HepG2 (cell line): ENCODE results near the gene PRSS8. TPM values are rescaled to one million over a fixed set of nuclear protein-coding genes. Genes with fewer than 3 reads are reported as not detected.
A peak's percentile ranks its signal among the peaks of the same experiment; 100 is the strongest.

Source experiments
- AHR ChIP-seq: IDR thresholded peaks from 2 replicates; pipeline ENCODE4 v1.6.1; 2018; ENCODE audit warnings: missing genetic modification reagents, missing compliant biosample characterization
- BCL3 ChIP-seq: sonication (generic); formaldehyde crosslinking; IDR thresholded peaks from 2 replicates; pipeline ENCODE4 v1.5.1; 2020; ENCODE audit warnings: mild to moderate bottlenecking, missing genetic modification reagents, moderate library complexity
- FOXO1 ChIP-seq: sonication (generic); formaldehyde crosslinking; IDR thresholded peaks from 2 replicates; pipeline ENCODE4 v1.4.0; 2020; ENCODE audit warnings: missing genetic modification reagents
- KIAA2018 ChIP-seq: sonication (generic); formaldehyde crosslinking; IDR thresholded peaks from 2 replicates; pipeline ENCODE4 v1.5.0; 2020; ENCODE audit warnings: mild to moderate bottlenecking, missing genetic modification reagents, borderline replicate concordance
- KMT2A ChIP-seq: sonication (generic); formaldehyde crosslinking; IDR thresholded peaks from 2 replicates; pipeline ENCODE4 v1.4.0; 2020; ENCODE audit warnings: missing genetic modification reagents
- ONECUT2 ChIP-seq: sonication (generic); formaldehyde crosslinking; IDR thresholded peaks from 2 replicates; pipeline ENCODE4 v1.4.0; 2020; ENCODE audit warnings: missing genetic modification reagents
- RFXAP ChIP-seq: sonication (generic); formaldehyde crosslinking; IDR thresholded peaks from 2 replicates; pipeline ENCODE4 v1.4.0; 2020; ENCODE audit warnings: missing genetic modification reagents, borderline replicate concordance
- THRA ChIP-seq: sonication (generic); formaldehyde crosslinking; IDR thresholded peaks from 2 replicates; pipeline ENCODE4 v1.4.0; 2020; ENCODE audit warnings: missing genetic modification reagents, borderline replicate concordance
- ZMAT3 ChIP-seq: sonication (generic); formaldehyde crosslinking; conservative IDR thresholded peaks from 2 replicates; pipeline ENCODE4 v1.7.0; 2021; ENCODE audit warnings: missing genetic modification reagents
- ZNF234 ChIP-seq: sonication (generic); formaldehyde crosslinking; conservative IDR thresholded peaks from 2 replicates; pipeline ENCODE4 v1.5.1; 2020; ENCODE audit warnings: mild to moderate bottlenecking, missing genetic modification reagents
- ZNF709 ChIP-seq: sonication (generic); formaldehyde crosslinking; IDR thresholded peaks from 2 replicates; pipeline ENCODE4 v1.5.0; 2020; ENCODE audit warnings: mild to moderate bottlenecking, missing genetic modification reagents
- polyA plus RNA-seq, 8 experiments: library from polyadenylated mRNA; depleted of rRNA in 3 of 8; stranded (reverse) in 7 of 8; unstranded in 1 of 8; fragments of >200 nt; fragmentation: Illumina TruSeq in 4 of 8; extraction: Trizol in 4 of 8; gene quantifications; 2 replicates each; pipeline versions ENCODE4 v1.2.1 to v1.2.3, GENCODE V29; 2011 to 2016; ENCODE audit warnings: low read depth in 4 of 8, missing spikeins in 1 of 8, mixed read lengths in 1 of 8; ENCODE audit not compliant: insufficient read depth in 1 of 8
- total RNA-seq, 5 experiments: library from RNA; depleted of rRNA; stranded (reverse); fragments of >200 nt; fragmentation: Illumina TruSeq; extraction: Trizol; gene quantifications; 2 replicates each; pipeline ENCODE4 v1.2.3, GENCODE V29; 2016; ENCODE audit warnings: low read depth in 1 of 5
- TF ChIP-seq, protein P1 (sequence below): sonication (generic); formaldehyde crosslinking; IDR thresholded peaks from 2 replicates; pipeline ENCODE4 v1.5.0; 2020; ENCODE audit warnings: mild to moderate bottlenecking, missing genetic modification reagents
- TF ChIP-seq, protein P2 (sequence below): sonication (generic); formaldehyde crosslinking; IDR thresholded peaks from 2 replicates; pipeline ENCODE4 v1.4.0; 2020; ENCODE audit warnings: missing genetic modification reagents, borderline replicate concordance

The PRSS8 gene
- total and polyA plus RNA-seq, 2 of the 13 experiments (the other 11 are each of a cell fraction or from before 2014, with no cell fraction given) = 2.6 to 7.2 TPM

GRCh38 chr16:31093132-31093703, 42.3 kb downstream of the PRSS8 start (continued):
- TF ChIP-seq BCL3 (CRISPR knock-in tag) (no peak), ZMAT3 (no peak), THRA (CRISPR knock-in tag) (no peak), ONECUT2 (CRISPR knock-in tag) (no peak), RFXAP (CRISPR knock-in tag) (no peak), FOXO1 (CRISPR knock-in tag) (0 out of 2 replicates have a peak, but pooled peaks have one; percentile 26), KIAA2018 (no peak), ZNF709 (no peak), AHR (CRISPR knock-in tag) (no peak), ZNF234 (CRISPR knock-in tag) (no peak), KMT2A (CRISPR knock-in tag) (peak; percentile 37; the same call in 1 of the 2 replicates)
- TF ChIP-seq, protein P1, sequence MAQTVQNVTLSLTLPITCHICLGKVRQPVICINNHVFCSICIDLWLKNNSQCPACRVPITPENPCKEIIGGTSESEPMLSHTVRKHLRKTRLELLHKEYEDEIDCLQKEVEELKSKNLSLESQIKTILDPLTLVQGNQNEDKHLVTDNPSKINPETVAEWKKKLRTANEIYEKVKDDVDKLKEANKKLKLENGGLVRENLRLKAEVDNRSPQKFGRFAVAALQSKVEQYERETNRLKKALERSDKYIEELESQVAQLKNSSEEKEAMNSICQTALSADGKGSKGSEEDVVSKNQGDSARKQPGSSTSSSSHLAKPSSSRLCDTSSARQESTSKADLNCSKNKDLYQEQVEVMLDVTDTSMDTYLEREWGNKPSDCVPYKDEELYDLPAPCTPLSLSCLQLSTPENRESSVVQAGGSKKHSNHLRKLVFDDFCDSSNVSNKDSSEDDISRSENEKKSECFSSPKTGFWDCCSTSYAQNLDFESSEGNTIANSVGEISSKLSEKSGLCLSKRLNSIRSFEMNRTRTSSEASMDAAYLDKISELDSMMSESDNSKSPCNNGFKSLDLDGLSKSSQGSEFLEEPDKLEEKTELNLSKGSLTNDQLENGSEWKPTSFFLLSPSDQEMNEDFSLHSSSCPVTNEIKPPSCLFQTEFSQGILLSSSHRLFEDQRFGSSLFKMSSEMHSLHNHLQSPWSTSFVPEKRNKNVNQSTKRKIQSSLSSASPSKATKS (CRISPR knock-in tag) = no peak
- TF ChIP-seq, protein P2, sequence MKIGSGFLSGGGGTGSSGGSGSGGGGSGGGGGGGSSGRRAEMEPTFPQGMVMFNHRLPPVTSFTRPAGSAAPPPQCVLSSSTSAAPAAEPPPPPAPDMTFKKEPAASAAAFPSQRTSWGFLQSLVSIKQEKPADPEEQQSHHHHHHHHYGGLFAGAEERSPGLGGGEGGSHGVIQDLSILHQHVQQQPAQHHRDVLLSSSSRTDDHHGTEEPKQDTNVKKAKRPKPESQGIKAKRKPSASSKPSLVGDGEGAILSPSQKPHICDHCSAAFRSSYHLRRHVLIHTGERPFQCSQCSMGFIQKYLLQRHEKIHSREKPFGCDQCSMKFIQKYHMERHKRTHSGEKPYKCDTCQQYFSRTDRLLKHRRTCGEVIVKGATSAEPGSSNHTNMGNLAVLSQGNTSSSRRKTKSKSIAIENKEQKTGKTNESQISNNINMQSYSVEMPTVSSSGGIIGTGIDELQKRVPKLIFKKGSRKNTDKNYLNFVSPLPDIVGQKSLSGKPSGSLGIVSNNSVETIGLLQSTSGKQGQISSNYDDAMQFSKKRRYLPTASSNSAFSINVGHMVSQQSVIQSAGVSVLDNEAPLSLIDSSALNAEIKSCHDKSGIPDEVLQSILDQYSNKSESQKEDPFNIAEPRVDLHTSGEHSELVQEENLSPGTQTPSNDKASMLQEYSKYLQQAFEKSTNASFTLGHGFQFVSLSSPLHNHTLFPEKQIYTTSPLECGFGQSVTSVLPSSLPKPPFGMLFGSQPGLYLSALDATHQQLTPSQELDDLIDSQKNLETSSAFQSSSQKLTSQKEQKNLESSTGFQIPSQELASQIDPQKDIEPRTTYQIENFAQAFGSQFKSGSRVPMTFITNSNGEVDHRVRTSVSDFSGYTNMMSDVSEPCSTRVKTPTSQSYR (CRISPR knock-in tag) = no peak; the same call in 1 of the 2 replicates
